B cell (primary cell): ENCODE measurements around the gene BMP7. TPM values are rescaled to one million over a fixed set of nuclear protein-coding genes. Genes with fewer than 3 reads are reported as not detected.

Experiments used
- ATAC-seq: fragments of 200-7000 bp; cut with Tn5 transposase; one replicate; pipeline ENCODE4 v1.10.0; 2021; ENCODE audit warnings: low read depth, mild to moderate bottlenecking, moderate number of reproducible peaks, moderate library complexity
- CTCF ChIA-PET: fragments of 350-600 bp; sonication (Branson Sonifier 250); formaldehyde crosslinking; loops from one replicate; lab custom pipeline; 2021; ENCODE audit warnings: antibody characterized with exemption, inconsistent platforms; lab: Charles Lee
- POLR2A ChIA-PET: fragments of 350-600 bp; sonication (Branson Sonifier 250); formaldehyde crosslinking; loops from one replicate; lab custom pipeline; 2021; ENCODE audit warnings: antibody characterized with exemption; lab: Charles Lee
- DNase-seq: peaks from one replicate; pipeline ENCODE4 v3.0.0; 2013
- H2AFZ ChIP-seq: 2 replicates; pipeline ENCODE4 v1.6.1; 2012; ENCODE audit warnings: mild to moderate bottlenecking, low read depth, low read length; ENCODE audit not compliant: insufficient read depth, poor library complexity, severe bottlenecking
- H3K27ac ChIP-seq, 2 donors: 1 replicate in 1 of 2; 2 replicates in 1 of 2; pipeline ENCODE4 v1.5.1; 2012 to 2013; ENCODE audit warnings: low read length in 2 of 2, mild to moderate bottlenecking in 2 of 2, moderate library complexity in 1 of 2
- H3K27me3 ChIP-seq, 4 experiments: fragments of 200-600 bp in 1 of 4; sonication (generic) in 1 of 4; replicated peaks in 1 of 4; 1 replicate in 2 of 4; 2 replicates in 2 of 4; pipeline versions ENCODE4 v1.6.1 to v1.7.0; 2013 to 2016; ENCODE audit warnings: low read length in 3 of 4, mild to moderate bottlenecking in 2 of 4, mixed read lengths in 1 of 4, moderate library complexity in 1 of 4; ENCODE audit not compliant: insufficient read depth in 4 of 4, control insufficient read depth in 3 of 4; ENCODE audit errors: control extremely low read depth in 1 of 4
- H3K36me3 ChIP-seq, 2 experiments: replicated peaks in 1 of 2; 1 replicate in 1 of 2; 2 replicates in 1 of 2; pipeline versions ENCODE4 v1.6.1 to v1.7.1; 2013; ENCODE audit warnings: low read length in 1 of 2; ENCODE audit not compliant: insufficient read depth in 2 of 2, control insufficient read depth in 1 of 2; ENCODE audit errors: control extremely low read depth in 1 of 2, extremely low read depth in 1 of 2
- H3K4me1 ChIP-seq, 2 donors: fragments of 200-600 bp in 1 of 2; sonication (generic) in 1 of 2; 1 replicate in 1 of 2; 2 replicates in 1 of 2; pipeline versions ENCODE4 v1.5.1 to v1.6.1; 2013 to 2017; ENCODE audit warnings: low read length in 2 of 2; ENCODE audit not compliant: control insufficient read depth in 2 of 2, insufficient read depth in 2 of 2
- H3K4me2 ChIP-seq: replicated peaks from 2 replicates; pipeline ENCODE3; 2012; ENCODE audit warnings: mild to moderate bottlenecking, low read depth, low read length; ENCODE audit not compliant: poor library complexity, severe bottlenecking
- H3K4me3 ChIP-seq, 5 experiments: fragments of 200-600 bp in 1 of 5; sonication (generic) in 1 of 5; 1 replicate in 3 of 5; 2 replicates in 2 of 5; pipeline versions ENCODE4 v1.5.1 to v1.7.0; 2011 to 2016; ENCODE audit warnings: low read length in 4 of 5, mild to moderate bottlenecking in 4 of 5, low read depth in 2 of 5, control low read depth in 1 of 5, moderate library complexity in 1 of 5; ENCODE audit not compliant: insufficient read depth in 1 of 5; ENCODE audit errors: control extremely low read depth in 1 of 5, extremely low read depth in 1 of 5
- H3K79me2 ChIP-seq: fragments of 200-600 bp; sonication (generic); one replicate; pipeline ENCODE4 v1.6.0; 2016; ENCODE audit warnings: low read length; ENCODE audit not compliant: control insufficient read depth, insufficient read depth
- H3K9ac ChIP-seq: fragments of 200-600 bp; sonication (generic); 2 replicates; pipeline ENCODE4 v1.6.1; 2017; ENCODE audit warnings: mild to moderate bottlenecking, low read length, moderate library complexity
- H3K9me3 ChIP-seq, 3 donors: one replicate each; pipeline versions ENCODE4 v1.6.1 to v1.7.1; 2013; ENCODE audit warnings: low read length in 2 of 3; ENCODE audit not compliant: control insufficient read depth in 2 of 3, insufficient read depth in 1 of 3; ENCODE audit errors: control extremely low read depth in 1 of 3
- H4K20me1 ChIP-seq: 2 replicates; pipeline ENCODE4 v1.6.0; 2012; ENCODE audit warnings: mild to moderate bottlenecking, low read length; ENCODE audit not compliant: insufficient read depth, control insufficient read depth, poor library complexity, severe bottlenecking
- H3K27ac Mint-ChIP-seq: one replicate; pipeline ENCODE4 v1.8.0; 2021; ENCODE audit warnings: mixed read lengths
- H3K27me3 Mint-ChIP-seq: one replicate; pipeline ENCODE4 v1.8.0; 2021; ENCODE audit warnings: mixed read lengths
- H3K4me1 Mint-ChIP-seq: one replicate; pipeline ENCODE4 v1.8.0; 2021; ENCODE audit warnings: mixed read lengths
- H3K4me3 Mint-ChIP-seq: one replicate; pipeline ENCODE4 v1.8.0; 2021; ENCODE audit warnings: mixed read lengths
- H3K9me3 Mint-ChIP-seq: one replicate; pipeline ENCODE4 v1.8.0; 2022; ENCODE audit warnings: mixed read lengths; ENCODE audit not compliant: insufficient read depth
- CTCF ChIP-seq: fragments of 200-600 bp; IDR thresholded peaks from one replicate; pipeline ENCODE4 v1.8.0; 2022; ENCODE audit warnings: antibody characterized with exemption, mild to moderate bottlenecking
- EZH2 ChIP-seq: IDR thresholded peaks from 2 replicates; pipeline ENCODE4 v1.6.1; 2012; ENCODE audit warnings: borderline replicate concordance, low read depth, mild to moderate bottlenecking, moderate library complexity, low read length; ENCODE audit not compliant: insufficient read depth, poor library complexity, severe bottlenecking
- whole genome bisulfite sequencing: methylation state at CpG from one replicate; pipeline ENCODE4 v1.1.5; 2013; ENCODE audit warnings: missing lambda C conversion rate; ENCODE audit not compliant: insufficient coverage; 5-methylcytosine and 5-hydroxymethylcytosine counted together
- intact Hi-C: fragments of 100-400 bp; cut with micrococcal nuclease; formaldehyde crosslinking; loops from one replicate; pipeline ENCODE4 v1.10.0; 2022
- polyA plus RNA-seq: library from polyadenylated mRNA; depleted of rRNA; stranded (reverse); fragments of >200 nt; gene quantifications from 2 replicates; pipeline ENCODE4 v1.2.3, GENCODE V29; 2012
- total RNA-seq, 2 donors: library from RNA; stranded (reverse); fragments of 120-200 nt in 1 of 2; gene quantifications; 1 replicate in 1 of 2; 2 replicates in 1 of 2; pipeline versions ENCODE4 v1.2.3 to v1.2.4, GENCODE V29; 2013 to 2022

The BMP7 gene
- total and polyA plus RNA-seq, 2 donors (not counting 1 experiment from before 2014, with no cell fraction given): not detected

GRCh38 chr20:57218489-57218888 is 48.0 kb downstream of the BMP7 start:
- Histone ChIP-seq H3K27ac (no peak overlapping the region), H3K4me1 (no peaks in the 10 kb centered on the region), H3K4me3 (no peak overlapping the region), H3K36me3 (no peaks in the 10 kb centered on the region), H4K20me1 (no peaks in the 10 kb centered on the region), H2AFZ (no peak overlapping the region), H3K9ac (no peak overlapping the region), H3K27me3 (no peaks in the 10 kb centered on the region), H3K9me3 (peaks cover 0 to 8% (median 0%) of the 10 kb centered on the region in 3 donors), H3K79me2 (no peaks in the 10 kb centered on the region), H3K4me2 (no peak overlapping the region)
- Mint-ChIP-seq H3K4me3 (no peak overlapping the region), H3K9me3 (no peaks in the 10 kb centered on the region), H3K27me3 (peaks cover 5% of the 10 kb centered on the region), H3K4me1 (no peaks in the 10 kb centered on the region), H3K27ac (no peak overlapping the region)
- no peak for TF ChIP-seq CTCF
- no peak for TF ChIP-seq EZH2
- intact Hi-C loops: no loop called here
- ATAC-seq (no peak), DNase-seq (no peak)
- ChIA-PET CTCF (no interaction called here), POLR2A (no interaction called here)
- WGBS: 95% methylated on average over 5 of the region's 5 CpGs

GRCh38 chr20:57217802-57218201 is 48.6 kb downstream of the BMP7 start:
- peaks cover 0 to 8% (median 0%) of the 10 kb centered on the region in 3 donors for H3K9me3 ChIP-seq
- H3K4me2 ChIP-seq: no peak overlapping the region
- no peak overlapping the region for H3K9ac ChIP-seq
- Mint-ChIP-seq H3K4me3 (no peak overlapping the region), H3K27me3 (peaks cover 11% of the 10 kb centered on the region), H3K4me1 (no peaks in the 10 kb centered on the region), H3K9me3 (no peaks in the 10 kb centered on the region), H3K27ac (no peak overlapping the region)
- no peaks in the 10 kb centered on the region for H3K4me1 ChIP-seq
- 70% methylated on average over 5 of the region's 9 CpGs for WGBS
- ChIA-PET POLR2A (no interaction called here), CTCF (no interaction called here)
- H2AFZ ChIP-seq: no peak overlapping the region
- H3K4me3 ChIP-seq: no peak overlapping the region
- no peak overlapping the region for H3K27ac ChIP-seq
- H4K20me1 ChIP-seq: no peaks in the 10 kb centered on the region
- no peak for TF ChIP-seq EZH2
- no peak for TF ChIP-seq CTCF
- DNase-seq (no peak), ATAC-seq (no peak)
- H3K79me2 ChIP-seq: no peaks in the 10 kb centered on the region
- intact Hi-C loops: no loop called here
- no peaks in the 10 kb centered on the region for H3K27me3 ChIP-seq
- H3K36me3 ChIP-seq: no peaks in the 10 kb centered on the region
